HepG2 (cell line): ENCODE results near the gene TBC1D4. TPM values are rescaled to one million over a fixed set of nuclear protein-coding genes. Genes with fewer than 3 reads are reported as not detected.

ENCODE experiments used
- ATAC-seq: fragments of 200-7000 bp; cut with Tn5 transposase; 3 replicates; pipeline ENCODE4 v1.9.1; 2020; ENCODE audit warnings: mild to moderate bottlenecking, moderate library complexity
- BruUV-seq: library from RNA; stranded (reverse); fragments of 400-500 nt; replicated peaks from 2 replicates; lab custom pipeline; 2021; lab: Mats Ljungman, UMichigan
- CTCF ChIA-PET: fragments of 300-600 bp; formaldehyde crosslinking; extraction: SDS; loops from one replicate; lab custom pipeline; 2021; ENCODE audit warnings: low total read pairs, inconsistent platforms, low intra/inter-chr PET ratio; lab: Yijun Ruan, JAX
- POLR2A ChIA-PET: fragments of 350-600 bp; sonication (Branson Sonifier 250); formaldehyde crosslinking; loops from one replicate; lab custom pipeline; 2020; ENCODE audit warnings: antibody characterized with exemption, inconsistent platforms; lab: Yijun Ruan, JAX
- DNase-seq: peaks from one replicate; pipeline ENCODE4 v3.0.0-alpha.2; 2015; ENCODE audit warnings: low spot score
- FAIRE-seq: peaks from 3 replicates; lab custom pipeline; 2011; peaks lifted over from hg19 to GRCh38; lab: Jason Lieb, UNC
- H2AFZ ChIP-seq: one replicate; pipeline ENCODE4 v1.6.1; 2011; ENCODE audit warnings: low read length, inconsistent platforms
- H3K27ac ChIP-seq: fragments of 300-600 bp; 3 replicates; pipeline ENCODE4 v1.8.0; 2011; ENCODE audit warnings: mixed run types, mild to moderate bottlenecking, mixed read lengths, low read length, inconsistent platforms; ENCODE audit not compliant: insufficient read depth; ENCODE audit errors: extremely low read length
- H3K27me3 ChIP-seq, 2 experiments: fragments of 200-600 bp in 1 of 2; 2 replicates in 1 of 2; 3 replicates in 1 of 2; pipeline versions ENCODE4 v1.6.0 to v1.8.0; 2011; ENCODE audit warnings: low read length in 2 of 2, mild to moderate bottlenecking in 2 of 2, moderate library complexity in 2 of 2, inconsistent platforms in 1 of 2; ENCODE audit not compliant: insufficient read depth in 2 of 2, control insufficient read depth in 1 of 2
- H3K36me3 ChIP-seq, 2 experiments: fragments of 200-600 bp in 1 of 2; replicated peaks in 1 of 2; 2 replicates in 1 of 2; 3 replicates in 1 of 2; pipeline versions ENCODE4 v1.5.1 to v1.8.0; 2011; ENCODE audit warnings: low read length in 2 of 2, inconsistent platforms in 1 of 2; ENCODE audit not compliant: insufficient read depth in 2 of 2, control insufficient read depth in 1 of 2
- H3K4me1 ChIP-seq: 2 replicates; pipeline ENCODE4 v1.5.1; 2012; ENCODE audit warnings: low read length, inconsistent platforms; ENCODE audit not compliant: insufficient read depth
- H3K4me2 ChIP-seq: 2 replicates; pipeline ENCODE4 v1.6.0; 2011; ENCODE audit warnings: low read depth, low read length, inconsistent platforms
- H3K4me3 ChIP-seq, 3 experiments: fragments of 200-600 bp in 1 of 3; sonication (generic), shearing (Covaris generic) in 1 of 3; replicated peaks in 1 of 3; 2 replicates each; pipeline ENCODE4 v1.5.1; 2011 to 2016; ENCODE audit warnings: low read length in 3 of 3, inconsistent platforms in 2 of 3, low read depth in 2 of 3, mild to moderate bottlenecking in 2 of 3, control low read depth in 1 of 3, mixed read lengths in 1 of 3; ENCODE audit not compliant: insufficient read depth in 1 of 3
- H3K79me2 ChIP-seq: one replicate; pipeline ENCODE4 v1.6.1; 2011; ENCODE audit warnings: low read length, inconsistent platforms; ENCODE audit not compliant: insufficient read depth
- H3K9ac ChIP-seq: 2 replicates; pipeline ENCODE4 v1.6.0; 2011; ENCODE audit warnings: mild to moderate bottlenecking, low read depth, low read length, inconsistent platforms; ENCODE audit not compliant: insufficient read depth
- H3K9me3 ChIP-seq: 2 replicates; pipeline ENCODE4 v1.5.1; 2012; ENCODE audit warnings: mild to moderate bottlenecking, low read length
- H4K20me1 ChIP-seq: 2 replicates; pipeline ENCODE4 v1.6.0; 2011; ENCODE audit warnings: inconsistent platforms, mild to moderate bottlenecking, low read length, moderate library complexity; ENCODE audit not compliant: insufficient read depth
- CEBPB ChIP-seq: IDR thresholded peaks from 2 replicates; pipeline ENCODE4 v1.6.1; 2011; ENCODE audit warnings: low read depth, low read length, improper control_type of control experiment, borderline replicate concordance
- MED13 ChIP-seq: sonication (generic); formaldehyde crosslinking; IDR thresholded peaks from 2 replicates; pipeline ENCODE4 v1.5.0; 2020; ENCODE audit warnings: missing genetic modification reagents
- POLR2G ChIP-seq: fragments of 200-400 bp; formaldehyde crosslinking; IDR thresholded peaks from 2 replicates; pipeline ENCODE4 v1.6.1; 2018; ENCODE audit warnings: mild to moderate bottlenecking, low read depth, low read length, moderate library complexity
- ZMYM4 ChIP-seq: sonication (generic); formaldehyde crosslinking; IDR thresholded peaks from 2 replicates; pipeline ENCODE4 v1.8.1; 2023; ENCODE audit warnings: mild to moderate bottlenecking, missing genetic modification reagents
- WGBS: methylation state at CpG from one replicate; pipeline ENCODE4 v1.1.6; 2017; ENCODE audit warnings: low lambda C conversion rate; 5-methylcytosine and 5-hydroxymethylcytosine counted together
- in situ Hi-C: cut with HindIII; loops from 2 replicates; pipeline ENCODE4 v1.10.0; 2017; ENCODE audit warnings: low pct_unique_long_range_greater_than_20kb; ENCODE audit not compliant: extremely low pct_ligation_motif_present
- intact Hi-C: fragments of 100-400 bp; cut with micrococcal nuclease; formaldehyde crosslinking; loops from one replicate; pipeline ENCODE4 v1.10.0; 2022; ENCODE audit not compliant: unreplicated experiment
- polyA plus RNA-seq, 8 experiments: library from polyadenylated mRNA; depleted of rRNA in 3 of 8; stranded (reverse) in 7 of 8; unstranded in 1 of 8; fragments of >200 nt; fragmentation: Illumina TruSeq in 4 of 8; extraction: Trizol in 4 of 8; gene quantifications; 2 replicates each; pipeline versions ENCODE4 v1.2.1 to v1.2.3, GENCODE V29; 2011 to 2016; ENCODE audit warnings: low read depth in 4 of 8, missing spikeins in 1 of 8, mixed read lengths in 1 of 8; ENCODE audit not compliant: insufficient read depth in 1 of 8
- total RNA-seq, 5 experiments: library from RNA; depleted of rRNA; stranded (reverse); fragments of >200 nt; fragmentation: Illumina TruSeq; extraction: Trizol; gene quantifications; 2 replicates each; pipeline ENCODE4 v1.2.3, GENCODE V29; 2016; ENCODE audit warnings: low read depth in 1 of 5
- TF ChIP-seq, protein P1 (sequence below): sonication (generic); formaldehyde crosslinking; IDR thresholded peaks from 2 replicates; pipeline ENCODE4 v1.4.0; 2020; ENCODE audit warnings: mild to moderate bottlenecking, missing genetic modification reagents

TBC1D4 gene
- total and polyA plus RNA-seq, 2 of the 13 experiments (the other 11 are each of a cell fraction or from before 2014, with no cell fraction given): 35.9 to 64.4 TPM

DNA sequence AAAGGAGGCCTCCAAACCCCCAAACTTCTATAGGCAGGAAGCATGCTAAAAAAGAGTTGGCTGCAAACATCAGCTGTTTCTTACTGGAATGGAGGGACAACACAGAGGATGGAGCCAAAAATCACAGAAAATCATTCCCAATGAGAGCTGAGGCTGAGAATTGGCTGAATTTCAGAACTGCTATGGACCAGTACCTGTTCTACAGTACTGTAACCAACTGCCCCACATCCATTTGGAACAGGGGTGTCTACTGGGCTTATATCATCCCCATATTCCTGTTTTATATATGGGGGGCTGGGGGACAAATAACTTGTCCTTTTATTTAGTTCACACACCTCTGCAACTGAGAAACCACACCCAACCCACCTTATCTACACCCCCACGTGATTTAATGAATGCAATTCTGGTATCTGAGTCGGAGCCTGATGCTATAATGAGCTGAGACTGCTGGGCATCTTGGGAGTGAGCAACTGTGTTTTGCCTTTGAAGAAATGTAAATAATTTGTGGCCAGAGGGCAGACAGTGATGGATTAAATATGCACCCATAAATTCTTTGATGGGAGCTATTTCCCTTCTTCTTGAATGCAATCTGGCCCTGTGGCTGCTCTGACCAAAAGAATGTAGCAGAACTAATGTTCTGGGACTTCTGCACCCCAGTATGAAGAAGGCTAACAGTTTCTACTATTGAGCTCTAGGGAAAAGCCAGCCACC is 82.6 kb downstream of the TBC1D4 start:
- Histone ChIP-seq H3K9me3 (0 out of 2 replicates have a peak, but pooled peaks cover 4% of the 10 kb centered on the region), H3K4me2 (no peak overlapping the region), H3K79me2 (peaks cover 96% of the 10 kb centered on the region), H3K27ac (no peak overlapping the region), H2AFZ (no peak overlapping the region), H3K4me3 (no peak overlapping the region)
- 93% methylated on average over 2 of the region's 2 CpGs for WGBS
- intact Hi-C loops: no loop called here
- no TSS peak for BruUV-seq
- in situ Hi-C loops: no loop called here
- ATAC-seq: no peak
- CTCF ChIA-PET: no interaction called here
- no peak for FAIRE-seq
- TF ChIP-seq, protein P1, sequence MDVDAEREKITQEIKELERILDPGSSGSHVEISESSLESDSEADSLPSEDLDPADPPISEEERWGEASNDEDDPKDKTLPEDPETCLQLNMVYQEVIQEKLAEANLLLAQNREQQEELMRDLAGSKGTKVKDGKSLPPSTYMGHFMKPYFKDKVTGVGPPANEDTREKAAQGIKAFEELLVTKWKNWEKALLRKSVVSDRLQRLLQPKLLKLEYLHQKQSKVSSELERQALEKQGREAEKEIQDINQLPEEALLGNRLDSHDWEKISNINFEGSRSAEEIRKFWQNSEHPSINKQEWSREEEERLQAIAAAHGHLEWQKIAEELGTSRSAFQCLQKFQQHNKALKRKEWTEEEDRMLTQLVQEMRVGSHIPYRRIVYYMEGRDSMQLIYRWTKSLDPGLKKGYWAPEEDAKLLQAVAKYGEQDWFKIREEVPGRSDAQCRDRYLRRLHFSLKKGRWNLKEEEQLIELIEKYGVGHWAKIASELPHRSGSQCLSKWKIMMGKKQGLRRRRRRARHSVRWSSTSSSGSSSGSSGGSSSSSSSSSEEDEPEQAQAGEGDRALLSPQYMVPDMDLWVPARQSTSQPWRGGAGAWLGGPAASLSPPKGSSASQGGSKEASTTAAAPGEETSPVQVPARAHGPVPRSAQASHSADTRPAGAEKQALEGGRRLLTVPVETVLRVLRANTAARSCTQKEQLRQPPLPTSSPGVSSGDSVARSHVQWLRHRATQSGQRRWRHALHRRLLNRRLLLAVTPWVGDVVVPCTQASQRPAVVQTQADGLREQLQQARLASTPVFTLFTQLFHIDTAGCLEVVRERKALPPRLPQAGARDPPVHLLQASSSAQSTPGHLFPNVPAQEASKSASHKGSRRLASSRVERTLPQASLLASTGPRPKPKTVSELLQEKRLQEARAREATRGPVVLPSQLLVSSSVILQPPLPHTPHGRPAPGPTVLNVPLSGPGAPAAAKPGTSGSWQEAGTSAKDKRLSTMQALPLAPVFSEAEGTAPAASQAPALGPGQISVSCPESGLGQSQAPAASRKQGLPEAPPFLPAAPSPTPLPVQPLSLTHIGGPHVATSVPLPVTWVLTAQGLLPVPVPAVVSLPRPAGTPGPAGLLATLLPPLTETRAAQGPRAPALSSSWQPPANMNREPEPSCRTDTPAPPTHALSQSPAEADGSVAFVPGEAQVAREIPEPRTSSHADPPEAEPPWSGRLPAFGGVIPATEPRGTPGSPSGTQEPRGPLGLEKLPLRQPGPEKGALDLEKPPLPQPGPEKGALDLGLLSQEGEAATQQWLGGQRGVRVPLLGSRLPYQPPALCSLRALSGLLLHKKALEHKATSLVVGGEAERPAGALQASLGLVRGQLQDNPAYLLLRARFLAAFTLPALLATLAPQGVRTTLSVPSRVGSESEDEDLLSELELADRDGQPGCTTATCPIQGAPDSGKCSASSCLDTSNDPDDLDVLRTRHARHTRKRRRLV: no peak
- TF ChIP-seq, all 625 proteins: peak for 0
- H4K20me1 ChIP-seq: peaks cover 17% of the 10 kb centered on the region
- H3K36me3 ChIP-seq: no peaks in the 10 kb centered on the region
- H3K27me3 ChIP-seq: no peaks in the 10 kb centered on the region
- no peak overlapping the region for H3K9ac ChIP-seq
- H3K4me1 ChIP-seq: peaks cover 77% of the 10 kb centered on the region
- no peak for DNase-seq
- POLR2A ChIA-PET: no interaction called here

DNA sequence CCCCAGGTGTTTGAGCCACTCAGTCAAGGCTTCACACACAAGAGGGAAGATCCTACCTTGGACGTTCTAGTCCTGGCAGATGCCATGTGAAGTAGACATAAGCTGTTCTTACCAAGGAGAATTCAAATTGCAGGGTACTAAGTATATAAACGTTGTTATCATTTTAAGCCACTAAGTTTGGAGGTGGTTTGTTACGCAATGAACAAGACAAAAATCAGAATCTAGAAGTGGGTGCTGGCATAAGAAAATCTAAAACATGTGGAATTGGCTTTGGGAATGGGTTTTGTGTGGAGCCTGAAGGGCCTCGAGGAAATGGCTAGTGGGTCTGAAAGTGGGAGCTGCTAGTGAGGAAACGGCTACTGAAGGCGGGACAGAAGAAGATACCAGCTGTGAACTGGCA is 83.9 kb downstream of the TBC1D4 start:
- in situ Hi-C loops: no loop called here
- peaks cover 15% of the 10 kb centered on the region; the same call in 1 of the 2 replicates for H4K20me1 ChIP-seq
- peaks cover 64% of the 10 kb centered on the region for H3K4me1 ChIP-seq
- BruUV-seq: no TSS peak
- 88% methylated on average over 6 of the region's 6 CpGs for WGBS
- no peak overlapping the region for H3K4me3 ChIP-seq
- TF ChIP-seq MED13 (no peak), POLR2G (0 out of 2 replicates have a peak, but pooled peaks have one; percentile 23), CEBPB (peak; percentile 64), ZMYM4 (CRISPR knock-in tag) (0 out of 2 replicates have a peak, but pooled peaks have one; percentile 20)
- H3K9ac ChIP-seq: no peak overlapping the region
- CTCF ChIA-PET: no interaction called here
- H3K4me2 ChIP-seq: no peak overlapping the region
- no peak overlapping the region for H2AFZ ChIP-seq
- ATAC-seq (no peak), FAIRE-seq (no peak), DNase-seq (no peak)
- peaks cover 94% of the 10 kb centered on the region for H3K79me2 ChIP-seq
- POLR2A ChIA-PET: no interaction called here
- no peaks in the 10 kb centered on the region for H3K27me3 ChIP-seq
- H3K27ac ChIP-seq: no peak overlapping the region
- intact Hi-C loops: no loop called here
- no peaks in the 10 kb centered on the region for H3K36me3 ChIP-seq
- 0 out of 2 replicates have a peak, but pooled peaks cover 4% of the 10 kb centered on the region for H3K9me3 ChIP-seq
